Hematopoietic multipotent progenitor cell (in vitro differentiated cells): ENCODE results near the gene APBB2. TPM values are rescaled to one million over a fixed set of nuclear protein-coding genes. Genes with fewer than 3 reads are reported as not detected.
A peak's percentile ranks its signal among the peaks of the same experiment; 100 is the strongest.
"Not testable (repeated sequence)": the region's sequence is repeated elsewhere in the genome, so short reads cannot be mapped to it uniquely, and the experiment has no call there.

Experiments
- DNase-seq, 3 donors: peaks; one replicate each; pipeline ENCODE4 v3.0.0-alpha.2; 2011 to 2015; ENCODE audit warnings: low read depth in 2 of 3, low spot score in 2 of 3
- total RNA-seq: library from RNA; depleted of rRNA; stranded (reverse); fragments of >200 nt; gene quantifications from one replicate; pipeline ENCODE4 v1.2.3, GENCODE V29; 2012

Gene APBB2
- total RNA-seq, 1 donor, result 0.81 TPM

DNA sequence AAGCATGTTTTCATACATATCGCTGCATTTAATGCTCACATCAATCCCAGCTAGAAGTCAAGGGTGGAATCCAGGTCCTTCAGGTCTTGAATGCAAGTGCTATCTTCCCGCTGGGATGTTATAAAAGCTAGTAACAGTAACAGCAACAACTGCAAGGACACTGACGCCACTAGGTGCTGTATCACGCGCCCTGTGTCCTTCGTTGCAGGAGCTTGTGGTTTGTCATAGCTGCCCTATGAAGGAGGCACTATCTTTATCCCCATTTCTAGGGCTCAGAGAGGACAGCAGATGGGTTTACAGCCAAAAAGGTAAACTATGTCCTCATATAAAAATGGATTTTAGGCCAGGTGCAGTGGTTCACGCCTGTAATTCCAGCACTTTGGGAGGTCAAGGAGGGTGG lies 261.7 kb downstream of the APBB2 start:
- no peak for DNase-seq

DNA sequence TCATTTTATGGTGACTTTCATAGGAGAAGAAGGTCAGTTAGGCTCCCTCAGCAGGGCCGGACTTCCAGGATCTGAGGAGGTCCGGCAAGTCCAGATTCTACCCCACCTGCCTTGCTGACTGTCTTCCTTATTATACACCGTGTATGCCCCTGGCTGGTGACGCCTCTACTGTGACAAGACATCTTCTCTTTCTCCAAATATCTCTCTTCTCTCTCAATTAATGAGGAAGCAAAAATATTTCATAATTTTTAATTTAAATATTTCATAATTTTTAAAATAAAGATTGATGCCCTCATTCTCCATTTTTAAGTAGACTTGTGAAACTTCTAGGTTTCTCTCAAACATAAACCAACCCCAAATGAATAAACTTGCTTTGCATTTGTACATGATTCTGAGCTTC lies 262.1 kb downstream of the APBB2 start:
- no peak for DNase-seq

DNA sequence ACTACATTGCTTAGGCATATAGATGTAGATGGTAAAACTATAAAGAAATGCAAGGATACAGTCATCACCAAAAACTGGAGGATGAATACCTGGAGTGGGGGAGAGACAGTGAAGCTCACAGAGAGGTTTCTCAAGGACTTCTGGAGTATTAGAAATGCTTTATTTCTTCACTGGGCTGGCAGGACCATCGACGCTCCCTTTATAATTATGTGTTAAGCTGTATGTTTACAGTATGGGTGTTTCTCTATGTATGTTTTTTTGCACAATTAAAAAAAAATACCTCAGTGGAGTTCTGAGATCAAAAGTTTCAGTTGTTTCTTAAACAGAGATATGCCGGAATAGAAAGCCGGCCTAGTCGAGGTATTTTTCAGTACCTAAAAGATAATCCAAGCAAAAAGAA lies 263.3 kb downstream of the APBB2 start:
- DNase-seq, result no peak

DNA sequence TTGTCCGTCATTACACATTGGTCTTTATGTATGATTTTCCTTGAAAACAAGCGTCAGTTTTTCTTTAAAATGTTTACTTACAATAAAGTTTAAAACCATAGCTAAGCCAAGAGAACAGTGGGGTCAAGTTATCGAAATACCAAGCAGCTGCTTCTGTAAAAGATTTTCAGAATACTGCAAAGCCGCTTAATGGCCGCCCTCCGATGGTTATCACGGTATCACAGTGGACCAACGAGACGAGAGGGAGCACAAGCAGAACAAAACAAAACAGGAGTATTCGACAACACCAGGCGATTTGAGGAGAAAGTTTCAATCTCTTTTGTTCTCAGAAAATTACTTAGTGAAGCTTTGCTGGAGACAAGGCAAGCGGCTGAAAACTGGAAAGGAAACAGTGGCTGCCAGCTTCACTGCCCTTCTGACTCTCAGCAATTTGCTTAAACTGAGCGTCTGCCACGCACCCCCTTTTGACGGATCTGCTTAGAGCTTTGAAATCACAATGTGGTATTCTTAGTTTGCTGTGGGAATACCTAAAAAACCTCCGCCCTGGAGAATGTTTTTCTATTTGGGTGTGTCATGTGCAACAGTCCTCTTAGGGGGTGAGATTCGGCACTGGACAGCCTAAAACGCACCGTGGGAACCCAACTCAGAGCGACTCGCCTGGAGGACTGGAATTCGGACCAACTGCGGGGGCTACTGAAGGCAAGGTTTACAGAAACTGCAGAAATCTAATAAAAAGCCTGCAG lies 264.8 kb downstream of the APBB2 start:
- no peak for DNase-seq

DNA sequence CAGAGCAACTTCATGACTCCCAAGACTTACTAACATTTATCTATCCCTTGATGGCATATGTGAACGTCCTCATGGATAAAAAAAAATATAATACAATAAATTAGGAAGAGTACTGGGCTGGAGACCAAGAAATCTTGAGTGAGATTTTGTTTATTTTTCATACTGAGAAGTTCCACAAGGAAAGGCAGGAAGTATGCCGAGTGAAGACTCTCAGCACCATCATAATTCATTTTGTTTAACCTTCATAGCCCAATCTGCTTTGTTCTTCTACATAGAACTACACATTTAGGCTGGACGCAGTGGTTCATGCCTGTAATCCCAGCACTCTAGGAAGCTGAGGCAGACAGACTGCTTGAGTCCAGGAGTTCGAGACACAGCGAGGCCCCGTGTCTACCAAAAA lies 266.3 kb downstream of the APBB2 start:
- no peak for DNase-seq

DNA sequence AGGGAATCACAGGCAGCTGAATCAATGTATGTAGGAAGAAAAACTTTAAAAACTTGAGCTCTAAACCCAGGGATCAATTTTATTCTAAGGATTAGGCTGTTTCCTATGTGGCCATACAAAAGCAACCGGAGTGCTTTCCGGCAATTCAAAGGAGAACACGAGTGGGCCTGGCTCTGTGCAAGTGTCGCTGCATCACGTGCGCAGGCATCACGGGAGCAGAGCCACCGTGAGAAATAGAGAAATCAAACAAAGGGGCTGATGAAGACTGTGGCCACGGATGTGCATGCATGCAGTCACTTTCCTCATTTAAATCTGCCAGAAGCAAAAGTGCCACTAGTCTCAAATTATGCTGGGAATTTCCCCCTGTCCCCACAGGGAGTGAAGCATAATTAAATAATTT lies 267.7 kb downstream of the APBB2 start:
- no peak for DNase-seq

DNA sequence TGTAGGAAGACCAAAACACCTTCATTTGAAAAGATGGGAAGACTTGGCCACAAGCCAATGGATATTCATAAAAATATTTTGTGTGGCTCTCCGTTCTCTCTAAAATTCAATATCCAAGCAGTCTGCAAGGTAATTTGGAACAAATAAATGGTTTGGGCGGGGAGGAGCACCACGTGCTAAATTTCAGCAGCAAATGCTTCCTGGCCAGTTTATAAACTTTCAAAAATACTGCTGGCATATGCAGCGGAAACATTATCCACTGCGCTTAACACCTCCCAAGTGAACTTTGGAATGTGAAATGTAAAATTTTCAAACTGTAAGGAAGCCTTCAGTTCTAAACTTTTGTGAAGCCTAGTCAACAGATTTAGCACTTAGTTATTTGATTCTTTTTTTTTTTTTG lies 273.6 kb downstream of the APBB2 start:
- DNase-seq, result no peak

DNA sequence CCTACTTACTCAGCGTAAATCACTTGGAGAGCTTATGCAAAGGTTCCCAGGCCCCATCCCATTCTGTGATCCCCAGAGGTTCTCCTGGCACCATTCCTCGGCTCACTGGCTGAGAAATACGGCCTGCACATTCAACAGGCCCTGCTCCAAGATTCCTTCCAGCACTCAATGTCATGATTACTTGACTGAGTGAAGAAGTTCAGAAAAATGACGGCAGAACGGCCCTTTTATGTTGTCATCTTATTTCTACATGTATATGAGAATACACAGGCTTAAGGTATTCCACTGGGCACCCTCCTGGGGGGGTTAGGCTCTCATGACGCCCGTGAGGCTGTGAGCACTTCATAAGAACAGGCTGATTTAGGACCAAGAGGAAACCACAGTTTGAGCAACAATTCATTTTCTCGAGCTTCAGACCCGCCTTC lies 274.0 kb downstream of the APBB2 start:
- no peak for DNase-seq

DNA sequence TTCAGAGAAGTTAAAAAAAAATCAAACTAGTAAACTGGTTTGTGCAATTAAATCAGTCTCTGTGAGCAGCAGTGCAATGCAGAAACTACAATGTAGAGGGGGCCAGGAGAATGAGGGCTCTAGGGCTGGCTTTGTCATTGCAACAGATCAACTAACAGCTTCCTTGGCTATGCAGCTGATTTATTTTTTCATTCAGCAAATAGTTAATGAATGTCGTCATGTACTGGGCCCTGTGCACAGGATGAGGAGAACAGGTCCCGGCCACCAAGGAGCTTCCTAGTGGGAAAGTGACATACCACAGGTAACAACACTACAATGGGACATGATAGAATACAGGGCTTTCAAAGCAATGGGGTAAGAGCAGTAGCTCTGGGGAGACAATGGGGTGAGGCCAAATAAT lies 274.5 kb downstream of the APBB2 start:
- DNase-seq, result no peak

DNA sequence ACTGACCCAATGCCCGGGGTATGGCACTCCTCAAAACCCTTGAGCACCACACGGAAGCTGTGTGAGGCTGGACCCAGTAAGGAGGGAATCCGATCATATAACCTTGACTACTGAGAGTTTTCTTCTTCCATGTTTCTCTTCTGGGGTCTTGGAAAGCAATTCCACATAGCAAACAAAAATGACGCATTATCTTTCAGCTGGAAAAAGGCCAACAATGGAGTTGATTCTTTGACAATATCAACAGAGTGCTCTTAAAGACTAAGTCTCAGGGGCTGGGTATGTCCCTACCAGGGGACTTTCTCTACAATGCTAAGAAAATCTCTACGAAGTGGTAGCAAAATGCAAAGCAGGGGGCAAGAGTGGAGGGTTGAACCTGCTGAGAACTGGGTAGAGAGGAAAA lies 276.0 kb downstream of the APBB2 start:
- no peak for DNase-seq

DNA sequence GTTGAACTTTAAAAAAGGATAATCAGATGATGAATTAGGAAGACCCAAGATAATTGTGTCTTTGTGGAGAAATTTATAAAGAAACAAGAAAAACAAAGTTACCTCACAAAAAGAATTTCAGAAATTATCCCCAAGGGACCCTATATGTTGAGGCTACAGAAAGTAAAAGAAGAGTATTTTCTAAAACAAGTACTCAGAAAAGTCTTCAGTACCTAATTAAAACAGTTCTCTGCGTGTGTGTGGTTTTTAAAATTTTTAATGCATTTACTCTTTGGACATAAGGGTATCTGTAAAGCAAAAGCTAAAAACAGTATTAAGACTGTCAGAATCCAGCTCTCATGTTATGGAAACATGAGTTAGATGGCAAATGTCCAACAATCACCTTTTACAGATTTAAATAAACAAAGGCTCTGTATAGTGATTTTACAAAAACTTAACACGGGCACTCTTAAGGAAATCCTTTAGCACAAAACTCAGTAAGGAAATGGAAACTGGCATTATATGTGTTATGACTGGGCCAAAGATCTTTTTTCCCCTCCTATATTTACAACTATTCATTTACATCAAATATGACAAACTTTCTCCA lies 277.1 kb downstream of the APBB2 start:
- no peak for DNase-seq

DNA sequence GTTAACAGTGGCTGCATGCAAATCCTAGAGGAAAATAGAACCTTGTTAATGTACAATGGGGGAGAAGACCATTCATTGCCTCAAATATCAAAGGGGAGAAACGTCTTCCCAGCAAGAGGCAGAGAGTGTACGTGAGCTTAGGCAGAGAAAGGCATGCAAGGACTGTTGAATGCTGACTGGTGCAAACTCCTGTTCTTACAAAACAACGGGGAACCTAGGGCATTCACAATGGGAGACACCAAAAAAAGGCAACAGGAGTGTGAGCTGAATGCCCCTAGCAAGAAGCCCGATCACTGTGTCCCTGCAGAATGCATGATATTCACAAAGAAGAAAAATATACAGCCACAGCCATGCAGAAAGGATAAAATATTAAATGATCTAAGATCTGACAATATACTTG lies 279.7 kb downstream of the APBB2 start:
- no peak for DNase-seq

DNA sequence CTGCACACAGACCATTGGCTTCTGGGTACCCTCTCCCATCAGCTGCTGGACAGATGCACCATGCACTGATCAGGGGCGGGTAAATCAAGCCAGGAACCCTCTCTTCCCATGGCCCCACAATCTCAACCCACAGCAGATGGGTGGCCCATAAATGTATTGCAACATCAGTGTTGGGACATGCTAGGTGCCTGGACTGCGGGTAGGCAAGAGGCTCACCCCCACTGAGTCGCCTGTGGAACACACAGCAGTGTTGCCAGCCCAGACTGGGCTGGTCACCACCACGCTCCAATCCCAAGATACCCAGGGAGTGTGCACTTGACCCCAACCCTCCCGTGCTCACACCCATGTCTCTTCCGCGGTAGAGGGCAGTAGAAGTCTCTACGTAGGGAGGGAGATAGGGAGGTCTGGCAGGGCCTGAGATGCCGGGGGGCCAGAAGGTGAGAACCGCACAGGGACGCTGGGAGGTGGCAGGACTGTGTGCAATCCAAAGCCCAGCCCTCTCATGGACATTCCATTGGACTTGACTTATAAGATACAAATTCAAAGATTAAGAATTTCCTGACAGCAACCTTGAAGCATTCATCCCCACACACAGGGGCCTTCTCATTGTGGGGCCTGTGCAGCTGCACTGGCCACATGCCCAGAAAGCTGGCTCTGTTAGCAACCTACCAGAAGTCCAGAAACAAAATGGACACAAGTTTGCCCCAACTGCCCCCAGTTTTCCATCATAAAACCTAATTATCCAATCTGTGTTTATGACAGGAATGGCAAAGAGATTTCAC lies 280.9 kb downstream of the APBB2 start:
- DNase-seq, result no peak

DNA sequence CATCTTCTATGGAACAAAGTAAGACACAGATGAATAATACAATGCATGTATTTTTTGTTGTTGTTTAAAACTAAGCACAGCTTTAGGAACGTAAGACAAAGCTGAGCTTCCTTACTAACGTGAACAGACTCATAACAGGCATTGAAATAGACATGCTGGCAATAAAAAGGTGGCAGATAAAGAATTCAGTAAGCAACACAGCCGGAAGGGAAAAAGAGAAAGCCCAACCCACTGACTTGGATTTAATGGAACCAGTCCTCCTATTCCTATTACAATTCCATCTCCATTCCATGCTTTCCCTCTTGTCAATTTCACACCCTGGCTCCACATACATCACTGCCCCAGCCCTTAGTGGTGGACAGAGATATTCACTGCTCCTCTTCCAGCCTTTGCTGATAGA lies 282.5 kb downstream of the APBB2 start:
- no peak for DNase-seq

DNA sequence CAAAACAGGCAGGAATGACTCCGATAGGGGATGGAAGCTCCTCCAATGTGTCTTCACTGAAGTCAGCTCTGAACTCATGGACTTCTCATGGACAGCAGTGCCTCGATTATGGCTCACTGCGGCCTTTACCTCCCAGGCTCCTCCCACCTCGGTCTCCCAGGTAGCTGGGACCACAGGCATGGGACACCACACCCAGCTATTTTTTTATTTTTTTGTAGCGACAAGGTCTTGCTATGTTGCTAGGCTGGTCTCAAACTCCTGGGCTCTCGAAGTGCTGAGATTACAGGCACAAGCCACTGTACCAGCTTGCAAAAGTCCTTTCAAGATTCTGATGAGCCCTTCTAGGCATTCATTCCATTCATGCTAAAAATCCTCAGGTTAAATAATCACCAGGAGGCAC lies 283.1 kb downstream of the APBB2 start:
- DNase-seq, result no peak

DNA sequence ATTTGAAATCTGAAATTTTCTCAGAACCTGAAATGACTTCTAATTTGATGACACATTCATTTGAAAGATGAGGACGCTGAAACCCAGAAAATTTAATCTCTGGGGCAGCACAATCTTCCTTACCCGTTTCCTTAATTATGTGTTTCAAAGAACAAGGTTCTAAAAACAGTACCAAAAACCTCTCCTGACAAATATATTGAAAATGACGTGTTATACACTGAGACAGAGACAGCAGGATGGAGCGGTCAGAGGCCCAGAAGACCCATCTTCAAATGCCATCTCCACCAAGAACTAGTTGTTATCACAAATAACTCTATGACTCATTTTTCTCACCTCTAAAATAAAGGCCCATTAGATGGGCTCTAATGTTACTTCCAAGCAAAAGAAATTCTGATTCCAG lies 287.3 kb downstream of the APBB2 start:
- no peak for DNase-seq

DNA sequence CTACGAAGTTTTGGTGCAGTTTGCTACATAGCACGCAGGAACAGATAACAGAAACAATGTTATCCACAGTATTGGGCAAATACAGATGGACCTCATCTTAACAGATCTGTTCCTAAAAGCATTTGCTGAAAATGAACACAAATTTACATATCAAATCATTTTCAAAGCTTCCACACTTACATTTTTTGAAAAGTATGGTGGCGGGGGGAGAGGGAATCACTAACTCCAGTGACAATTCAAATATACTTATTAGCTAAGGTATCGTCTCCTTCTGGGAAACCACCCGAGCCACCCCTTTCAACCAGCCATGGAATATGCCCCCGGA lies 289.6 kb downstream of the APBB2 start:
- DNase-seq, result no peak

DNA sequence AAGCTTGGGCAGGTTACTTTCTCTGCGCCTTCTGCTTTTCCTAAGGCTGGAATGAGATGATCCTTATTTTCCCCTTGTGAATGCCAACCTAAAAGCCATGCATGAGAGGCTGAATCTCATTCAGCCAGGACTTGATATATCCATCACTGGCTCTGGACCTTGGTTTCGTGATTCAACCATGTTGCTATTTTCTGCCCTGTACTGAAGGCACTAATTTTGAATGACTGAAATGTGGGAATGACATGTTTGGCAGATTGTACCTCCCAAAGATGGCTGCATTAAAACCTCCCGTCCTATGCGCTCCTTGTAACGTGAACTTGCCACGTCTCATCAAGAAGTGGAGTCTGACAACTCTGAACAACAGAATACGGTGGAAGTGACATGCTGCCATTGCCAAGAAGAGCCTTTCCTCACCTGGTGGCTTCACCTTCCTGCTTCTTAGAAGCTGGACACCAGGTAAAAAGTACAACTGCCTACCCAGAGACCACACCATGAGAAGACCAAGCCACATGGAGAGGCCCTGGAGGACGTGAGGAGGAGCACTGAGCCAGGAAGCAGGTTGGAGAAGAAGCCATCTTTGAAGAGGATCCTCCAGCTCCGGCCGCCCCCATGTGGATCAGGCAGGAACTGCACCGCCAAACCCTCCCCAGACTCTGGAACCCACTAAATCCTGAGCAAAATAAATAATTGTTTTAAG lies 290.1 kb downstream of the APBB2 start:
- peak in 2 of 3 donors; percentile 44 to 71 for DNase-seq

DNA sequence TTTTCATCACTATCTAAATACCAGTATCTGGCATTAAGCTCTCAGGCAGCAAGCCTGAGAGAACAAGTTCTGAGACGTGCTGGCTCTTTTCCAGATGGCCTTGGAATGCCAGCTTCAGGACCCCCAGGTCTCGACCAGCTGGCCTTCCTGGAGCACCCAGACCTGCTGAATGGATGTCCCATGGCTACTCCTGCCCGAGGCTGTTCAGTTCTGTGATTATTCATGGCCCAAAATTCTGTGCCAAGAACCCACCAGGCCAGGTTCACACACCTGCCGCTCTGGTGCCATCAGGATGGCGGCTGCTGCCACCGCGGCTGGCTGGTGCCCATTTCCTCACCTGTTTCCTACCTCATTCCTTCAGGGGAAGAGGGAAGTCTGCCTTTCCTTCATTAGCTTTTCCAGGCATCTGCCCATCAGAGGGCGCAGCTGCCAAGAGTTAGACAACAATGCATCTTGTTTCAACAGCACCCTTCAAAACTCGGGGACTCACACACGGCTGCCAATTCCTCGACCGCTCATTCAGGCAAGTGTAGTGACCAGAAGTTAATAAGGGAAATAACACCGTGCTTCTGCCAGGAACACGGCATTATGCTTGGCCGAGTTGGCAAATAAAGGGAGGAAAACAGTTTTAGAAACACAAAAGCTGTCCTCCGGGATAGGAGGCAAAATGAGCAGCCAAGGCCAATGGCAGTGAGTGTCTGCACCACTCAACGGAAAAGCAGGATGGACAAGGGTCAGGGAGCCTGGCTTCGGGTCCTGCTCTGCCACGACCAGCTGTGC lies 290.8 kb downstream of the APBB2 start:
- no peak for DNase-seq

DNA sequence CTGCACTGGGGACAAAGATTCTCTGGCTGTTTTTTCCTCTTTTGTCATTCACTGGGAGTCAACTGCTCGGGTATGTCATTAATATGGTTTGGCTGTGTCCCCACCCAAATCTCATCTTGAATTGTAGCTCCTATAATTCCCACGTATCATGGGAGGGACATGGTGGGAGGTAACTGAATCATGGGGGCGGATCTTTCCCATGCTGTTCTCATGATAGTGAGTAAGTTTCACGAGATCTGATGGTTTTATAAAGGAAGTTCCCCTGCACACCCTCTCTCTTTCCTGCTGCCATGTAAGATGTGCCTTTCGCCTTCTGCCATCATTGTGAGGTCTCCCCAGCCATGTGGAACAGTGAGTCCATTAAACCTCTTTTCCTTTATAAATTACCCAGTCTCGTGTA lies 294.4 kb downstream of the APBB2 start:
- not testable (repeated sequence) for DNase-seq

DNA sequence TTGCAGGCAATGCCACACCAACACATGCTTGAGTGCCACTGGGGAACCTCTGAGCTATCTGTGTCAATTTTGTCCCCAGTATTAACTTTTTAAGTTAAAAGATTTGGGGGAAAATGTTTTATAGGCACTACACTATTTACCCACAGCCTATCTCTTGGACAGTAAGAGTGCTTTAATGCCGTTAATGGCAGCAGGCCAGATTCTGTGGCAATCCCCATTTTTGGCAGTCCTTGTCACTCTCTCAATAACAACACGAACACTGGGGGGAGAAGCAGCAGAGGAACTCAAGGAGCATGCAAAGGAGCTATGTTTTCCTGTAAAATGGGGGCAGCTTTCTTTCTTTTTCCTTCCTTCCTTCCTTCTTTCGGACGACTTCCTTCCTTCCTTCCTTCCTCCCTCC lies 296.0 kb downstream of the APBB2 start:
- DNase-seq, result peak in 1 of 3 donors; percentile 47
